CD1c-positive myeloid dendritic cell (primary cell): Measurements from ENCODE around the gene CCDC148.
A peak's percentile ranks its signal among the peaks of the same experiment; 100 is the strongest.

Experiments
- DNase-seq: peaks from one replicate; pipeline ENCODE4 v3.0.0-alpha.2; 2016; ENCODE audit errors: extremely low spot score

CCDC148 gene

DNA sequence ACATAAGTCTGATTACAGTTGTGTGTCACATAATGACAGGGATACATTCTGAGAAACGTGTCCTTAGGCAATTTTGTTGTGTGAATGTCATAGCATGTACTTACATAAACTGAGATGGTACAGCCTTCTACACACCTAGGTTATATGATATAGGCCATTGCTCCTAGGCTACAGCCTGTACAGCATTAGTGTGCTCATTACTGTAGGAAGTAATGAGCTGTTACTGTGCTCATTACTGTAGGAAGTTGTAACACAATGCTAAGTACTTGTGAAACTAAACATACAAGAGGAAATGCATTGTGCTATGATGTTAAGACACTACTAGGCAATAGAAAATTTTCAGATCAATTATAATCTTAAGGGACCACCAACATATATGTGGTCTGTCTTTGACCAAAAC is 282.1 kb downstream of the CCDC148 start:
- DNase-seq, result no peak

DNA sequence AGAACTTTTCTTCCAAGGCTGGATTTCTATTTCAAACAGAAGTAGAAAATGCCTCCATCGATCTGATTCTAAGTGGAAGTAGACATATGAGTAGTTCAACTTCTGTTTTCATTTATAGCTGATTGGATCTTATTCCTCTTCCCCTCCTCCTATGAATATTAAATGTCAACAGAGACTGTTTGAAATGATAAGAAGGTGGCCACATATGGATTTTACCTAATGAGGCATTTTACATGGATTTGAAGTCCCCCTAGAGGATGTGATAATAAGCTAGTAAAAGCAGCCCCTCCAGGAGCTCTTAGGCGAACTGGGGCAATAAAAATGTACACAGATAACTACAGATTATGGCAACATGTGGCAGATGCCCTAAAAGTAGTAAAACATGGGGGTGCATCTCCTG is 283.8 kb downstream of the CCDC148 start:
- DNase-seq, result no peak

DNA sequence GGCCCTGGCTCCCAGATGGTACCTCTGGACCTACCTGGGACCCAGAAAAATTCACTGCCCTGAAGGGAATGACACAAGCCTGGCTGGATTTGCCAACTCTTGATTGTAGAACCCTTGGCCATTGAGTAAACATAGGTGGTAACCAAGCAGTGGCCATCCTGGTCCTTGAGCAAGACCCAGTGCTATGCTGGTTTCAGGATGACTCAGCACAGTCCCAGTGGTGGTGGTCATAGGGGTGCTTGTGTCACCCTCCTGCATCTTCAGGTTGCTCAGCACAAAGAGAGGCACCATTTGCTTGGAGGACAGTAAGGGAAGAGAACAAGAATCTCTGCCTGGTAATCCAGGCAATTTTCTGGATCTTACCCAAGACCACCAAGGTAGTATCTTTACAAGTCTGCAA is 302.0 kb downstream of the CCDC148 start:
- DNase-seq, result no peak

DNA sequence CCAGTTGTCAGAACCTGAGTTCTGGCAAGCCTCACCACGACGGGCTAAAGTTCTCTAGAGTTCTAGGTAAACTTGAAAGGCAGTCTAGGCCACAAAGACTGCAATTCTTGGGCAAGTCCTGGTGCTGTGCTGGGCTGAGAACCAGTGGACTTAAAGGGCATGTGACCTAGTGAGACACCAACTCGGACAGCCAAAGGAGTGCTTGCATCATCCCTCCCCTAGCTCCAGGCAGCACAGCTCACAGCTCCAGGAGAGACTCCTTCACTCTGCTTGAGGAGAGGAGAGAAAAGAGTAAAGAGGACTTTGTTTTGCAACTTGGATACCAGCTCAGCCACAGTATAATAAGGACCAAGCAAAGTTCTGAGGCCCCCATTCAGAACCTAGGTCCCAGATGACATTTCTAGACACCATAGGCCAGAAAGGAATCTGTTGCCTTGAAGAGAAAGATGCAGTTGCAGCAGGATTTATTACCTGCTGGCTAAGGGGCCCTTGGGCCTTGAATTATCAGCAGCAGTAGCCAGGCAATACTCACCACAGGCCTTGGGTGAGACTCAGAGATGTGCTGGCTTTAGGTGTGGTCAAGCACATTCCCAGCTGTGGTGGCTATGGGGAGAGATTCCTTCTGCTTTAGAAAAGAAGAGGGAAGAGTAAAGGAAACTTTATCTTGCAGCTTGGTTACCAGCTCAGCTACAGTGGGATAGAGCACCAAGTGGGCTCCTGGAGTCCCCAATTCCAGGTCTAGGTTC is 303.1 kb downstream of the CCDC148 start:
- DNase-seq, result no peak

DNA sequence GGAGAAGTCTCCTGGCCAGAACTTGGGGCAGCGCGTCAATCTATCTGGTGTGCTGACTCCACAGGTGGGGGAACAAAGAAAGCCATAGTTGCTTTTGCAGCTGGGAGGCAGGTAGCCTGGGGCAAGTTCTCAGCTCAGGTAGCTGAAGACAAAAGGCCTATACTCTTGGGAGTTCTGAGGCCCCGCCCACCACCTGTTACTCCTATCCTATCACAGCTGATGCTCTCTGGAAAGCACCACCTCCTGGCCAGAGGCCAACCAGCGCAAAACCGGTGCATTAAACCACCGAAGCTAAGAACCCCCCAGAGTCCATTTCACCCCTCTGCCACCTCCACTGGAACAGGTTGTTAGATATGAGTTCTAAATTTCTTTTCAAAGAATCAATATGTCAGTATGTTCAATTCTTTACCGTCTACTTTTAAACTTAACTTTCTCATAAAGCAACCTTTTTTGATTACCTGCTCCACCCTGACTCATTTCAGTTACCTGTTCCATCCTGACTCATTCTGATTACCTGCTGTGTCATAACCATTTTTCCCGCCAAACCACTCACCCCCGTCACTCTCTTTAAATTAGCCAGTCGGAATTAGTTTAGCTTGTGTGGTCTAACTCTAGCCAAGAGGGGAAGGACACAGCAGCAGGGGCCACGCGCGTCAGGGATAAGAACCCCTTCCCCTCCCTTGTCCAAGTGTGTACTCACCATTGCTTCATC is 311.5 kb downstream of the CCDC148 start:
- DNase-seq, result no peak

DNA sequence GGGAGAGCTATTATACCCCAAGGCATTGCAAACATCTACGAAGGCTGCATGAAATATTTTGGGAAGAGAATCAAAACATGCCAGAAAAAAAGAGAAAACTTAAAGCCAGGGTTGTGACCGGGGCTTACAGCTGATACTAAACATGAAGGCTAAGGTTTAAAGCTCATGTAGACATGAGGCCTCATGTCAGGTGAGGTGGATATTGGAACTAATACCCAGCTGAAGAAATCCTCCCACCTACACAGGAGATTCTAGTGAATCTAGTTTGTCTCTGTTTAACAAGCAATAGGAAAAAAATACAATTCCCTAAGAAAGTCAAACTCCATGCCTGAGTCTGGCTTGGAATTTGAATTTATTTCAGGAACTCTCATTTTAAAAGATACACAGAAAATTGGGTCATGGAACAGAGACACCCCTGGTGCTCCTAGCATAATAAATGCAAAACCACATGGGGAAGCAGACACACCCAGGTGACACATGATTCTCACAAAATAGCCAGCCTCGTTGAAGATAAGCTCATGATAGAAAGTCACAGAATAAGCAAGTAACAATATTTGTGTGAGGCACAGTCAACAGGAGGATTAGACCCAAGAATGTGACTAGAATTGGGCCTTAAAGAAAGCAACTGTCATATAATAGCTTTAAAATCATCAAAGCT is 312.7 kb downstream of the CCDC148 start:
- DNase-seq, result no peak

DNA sequence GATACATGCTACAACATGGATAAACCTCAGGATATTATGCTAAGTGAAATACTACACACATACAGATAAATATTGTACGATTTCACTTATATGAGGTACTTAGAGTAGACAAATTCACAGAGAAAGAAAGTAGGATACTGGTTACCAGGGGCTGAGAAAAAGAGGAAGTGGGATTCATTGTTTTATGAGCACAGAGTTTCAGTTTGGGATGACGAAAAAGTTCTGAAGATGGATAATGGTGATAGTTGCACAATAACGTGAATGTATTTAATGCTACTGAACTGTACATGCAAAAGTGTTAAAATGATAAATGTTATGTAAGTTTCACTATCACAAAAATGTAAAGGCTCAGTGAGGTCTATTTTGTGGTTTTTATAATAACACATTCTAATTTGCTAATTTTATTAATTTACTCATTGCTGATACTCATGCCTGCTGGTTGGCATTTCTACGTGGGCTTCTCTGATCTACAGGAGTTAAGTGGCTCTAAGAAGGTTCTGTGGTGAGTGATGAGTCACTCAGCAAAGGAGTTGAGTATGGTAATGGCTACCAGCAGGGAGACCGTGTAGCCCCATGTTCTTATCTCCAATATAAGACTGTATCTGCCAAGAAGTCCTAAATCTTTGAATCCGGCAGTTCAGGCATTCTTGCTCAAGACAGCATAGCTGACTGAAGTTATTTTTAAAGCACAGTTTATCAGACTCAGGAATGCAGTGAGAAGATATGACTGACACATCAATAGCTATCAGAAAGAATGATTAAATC is 313.8 kb downstream of the CCDC148 start:
- DNase-seq, result peak; percentile 73

DNA sequence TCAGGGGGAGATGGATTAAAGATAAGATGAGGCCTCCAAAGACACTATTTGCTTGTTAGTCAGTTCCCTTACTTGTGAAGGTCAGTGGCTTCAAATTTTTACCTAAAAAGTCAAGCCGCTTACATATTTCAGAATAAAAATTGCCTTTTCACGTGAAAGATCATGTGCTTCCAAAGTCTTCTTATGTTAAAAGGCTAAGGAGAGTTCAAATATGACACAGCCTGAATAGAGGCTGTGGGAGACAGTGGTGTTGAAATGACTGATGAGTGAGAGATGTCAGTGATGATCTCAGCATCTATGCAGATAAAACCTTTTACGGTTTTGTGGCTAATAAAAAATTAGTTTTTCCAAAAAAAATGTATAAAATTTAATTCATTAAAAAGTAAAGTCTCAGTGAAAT is 314.4 kb downstream of the CCDC148 start:
- peak; percentile 24 for DNase-seq

DNA sequence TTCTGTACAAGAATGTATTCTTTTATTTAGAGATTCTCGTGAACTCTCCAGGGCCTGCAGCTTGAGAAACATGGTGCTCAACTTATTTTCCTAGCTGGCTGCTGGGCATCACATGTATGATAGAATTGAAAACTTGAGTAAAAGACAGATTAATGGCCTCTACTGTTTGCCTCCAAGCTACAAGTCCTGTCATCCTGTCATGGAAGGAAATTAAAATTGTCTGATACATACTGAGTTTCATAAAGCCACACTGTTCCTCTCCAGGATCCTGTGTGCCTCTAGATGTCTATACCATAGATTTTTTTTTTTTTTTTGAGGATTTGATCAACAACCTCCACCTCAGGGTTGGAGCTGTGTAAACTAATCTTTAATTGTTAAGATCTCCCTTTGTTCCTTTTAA is 316.4 kb downstream of the CCDC148 start:
- no peak for DNase-seq

DNA sequence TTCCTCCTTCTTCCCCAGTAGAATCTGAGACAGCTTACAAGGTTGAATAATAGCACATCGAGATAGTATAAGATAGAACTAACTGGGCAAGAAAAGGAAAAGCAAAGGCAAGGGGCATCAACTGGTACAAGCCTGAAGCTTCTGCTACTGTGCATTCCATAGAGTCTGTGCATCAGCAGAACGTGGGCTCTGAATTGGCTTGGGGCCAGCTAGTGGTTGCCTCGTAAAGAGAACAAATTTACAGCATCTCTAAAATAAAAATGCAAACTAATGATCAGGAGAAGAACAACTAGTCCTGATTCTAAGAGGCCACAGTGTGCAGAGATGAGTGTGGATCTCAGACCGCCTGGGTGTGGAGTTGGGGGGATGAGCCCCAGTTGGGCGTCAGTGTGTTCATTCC is 318.3 kb downstream of the CCDC148 start:
- DNase-seq, result no peak

DNA sequence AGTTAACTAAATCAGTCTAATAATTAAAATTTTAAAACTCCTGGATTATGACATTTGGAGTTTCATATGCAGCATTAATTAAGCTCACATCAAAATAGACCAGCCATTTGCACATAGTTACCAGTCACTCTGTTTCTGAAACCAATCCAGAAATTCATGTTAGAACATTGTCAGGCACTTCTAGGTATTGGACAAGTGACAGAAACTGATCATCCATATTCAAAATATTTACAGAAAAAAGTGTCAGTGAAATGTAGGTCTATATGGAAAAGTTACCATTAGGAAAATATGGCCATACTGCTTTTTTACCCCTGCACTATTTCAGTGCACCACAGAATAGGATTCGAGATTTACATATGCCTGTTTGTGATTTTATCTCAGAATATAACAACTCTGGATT is 321.5 kb downstream of the CCDC148 start:
- no peak for DNase-seq

DNA sequence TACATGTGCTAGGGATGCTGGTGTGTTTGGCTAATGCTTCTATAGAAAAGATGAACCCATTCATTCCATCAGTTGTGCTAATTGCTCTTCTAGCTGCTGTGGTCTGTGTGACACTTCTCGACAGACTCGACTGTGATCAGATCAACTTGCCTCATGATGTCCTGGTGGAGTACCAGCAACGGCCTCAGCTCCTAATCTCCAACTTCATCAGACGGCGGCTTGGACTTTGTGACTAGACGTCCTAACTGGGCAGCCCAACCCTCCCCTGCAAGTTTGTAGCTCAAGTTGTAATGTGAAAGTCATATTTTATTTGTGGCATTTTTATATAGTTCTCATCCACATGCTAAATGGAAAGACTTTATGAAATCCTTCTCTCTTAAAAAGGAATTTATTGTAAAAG is 321.9 kb downstream of the CCDC148 start:
- no peak for DNase-seq

DNA sequence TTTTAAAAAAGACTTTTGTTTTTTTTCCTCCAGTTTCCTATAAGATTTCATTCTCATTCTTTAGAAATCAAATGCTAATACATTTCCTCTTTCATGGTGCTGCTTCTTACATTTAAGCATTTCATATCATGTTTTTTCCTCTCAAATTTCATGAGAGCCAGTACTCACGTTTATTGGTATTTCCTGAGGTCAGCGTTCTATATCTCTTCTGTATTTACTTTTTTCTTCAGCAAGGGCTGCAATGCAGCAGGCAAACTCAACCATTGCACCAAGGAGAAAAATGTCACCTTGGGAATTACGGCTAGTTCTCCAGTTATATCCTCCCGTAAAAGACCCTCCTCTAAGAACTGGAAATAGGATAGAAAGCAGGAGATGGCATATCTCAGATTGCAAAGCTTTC is 322.5 kb downstream of the CCDC148 start:
- DNase-seq, result no peak

DNA sequence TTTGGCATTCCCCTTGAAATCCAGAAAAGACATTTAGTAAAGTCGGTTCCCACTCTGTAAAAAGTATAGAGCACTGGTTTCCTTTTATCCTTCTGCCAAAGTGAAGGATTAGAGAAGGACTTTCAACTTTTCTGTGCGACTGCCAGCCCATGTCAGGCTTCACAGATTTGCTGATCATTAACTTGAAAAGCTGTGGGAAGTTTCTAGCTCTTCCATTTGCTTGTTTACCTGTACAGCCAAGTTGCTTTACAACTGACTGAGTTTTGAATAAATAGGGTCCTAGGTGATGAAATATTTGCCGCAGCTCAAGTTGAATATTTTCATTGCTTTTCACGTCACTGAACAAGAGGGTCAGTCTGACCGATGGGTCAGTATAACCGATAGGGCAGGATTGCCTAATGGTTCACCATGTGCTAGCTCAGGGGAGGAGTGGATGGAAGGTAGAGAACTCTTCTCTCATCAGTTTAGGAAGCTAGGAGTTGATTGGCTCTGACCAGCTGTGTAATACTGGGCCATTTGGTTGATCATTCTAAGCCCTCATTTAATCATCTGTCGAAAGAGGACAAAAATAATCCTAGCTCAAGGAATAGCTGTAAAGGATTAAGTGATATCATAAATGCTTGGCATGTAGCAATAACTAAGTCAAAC is 324.5 kb downstream of the CCDC148 start:
- DNase-seq, result no peak

DNA sequence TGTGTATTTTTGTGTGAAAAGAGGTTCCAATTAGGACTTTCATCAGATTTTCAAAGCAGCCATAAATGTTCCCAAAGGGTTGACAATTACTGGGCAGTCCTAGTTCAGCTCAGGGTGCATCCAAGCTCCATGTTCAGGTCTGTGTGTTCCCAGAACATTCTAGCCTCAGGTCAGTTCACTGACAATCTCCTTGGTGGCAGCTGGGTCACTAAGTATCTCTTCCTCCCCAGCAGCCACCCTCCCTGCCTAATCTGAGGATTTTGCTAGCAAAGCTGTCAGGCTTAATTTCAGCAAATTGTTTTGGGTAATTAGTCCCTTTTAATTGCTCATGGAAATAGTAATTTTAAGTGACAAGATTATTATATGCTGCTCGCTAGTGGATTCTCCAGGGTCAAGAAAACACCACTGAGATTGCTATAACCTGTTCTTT is 325.1 kb downstream of the CCDC148 start:
- no peak for DNase-seq

DNA sequence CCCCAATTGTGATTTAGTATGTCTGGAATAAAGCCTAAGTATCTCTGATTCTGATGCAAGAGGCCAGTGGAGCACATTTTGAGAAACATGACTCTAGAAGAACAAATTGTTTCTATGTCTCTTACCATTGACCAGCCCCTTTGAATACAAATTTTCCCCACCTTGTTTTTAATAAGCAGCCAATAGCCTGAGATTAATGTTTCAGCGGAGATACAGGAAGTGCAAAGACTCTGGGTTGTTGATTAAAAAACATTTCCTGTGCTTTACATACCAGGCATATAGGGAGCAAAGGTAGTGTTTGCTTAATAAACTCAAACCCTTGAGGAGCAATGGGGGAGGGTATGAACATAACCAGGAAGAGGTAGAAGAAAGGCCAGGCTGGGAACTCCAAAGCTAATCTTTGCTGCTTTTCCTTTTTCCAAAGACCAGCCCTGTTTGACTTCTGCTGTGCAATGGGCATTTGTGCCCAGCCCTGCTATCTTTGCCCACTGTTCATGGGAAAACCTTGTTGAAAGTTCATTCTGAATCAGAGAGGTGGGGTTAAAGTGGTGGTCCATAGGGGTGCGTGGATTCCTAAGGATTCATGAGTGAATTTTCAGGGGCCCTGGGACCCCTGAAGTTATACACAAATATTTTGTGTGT is 325.6 kb downstream of the CCDC148 start:
- no peak for DNase-seq

DNA sequence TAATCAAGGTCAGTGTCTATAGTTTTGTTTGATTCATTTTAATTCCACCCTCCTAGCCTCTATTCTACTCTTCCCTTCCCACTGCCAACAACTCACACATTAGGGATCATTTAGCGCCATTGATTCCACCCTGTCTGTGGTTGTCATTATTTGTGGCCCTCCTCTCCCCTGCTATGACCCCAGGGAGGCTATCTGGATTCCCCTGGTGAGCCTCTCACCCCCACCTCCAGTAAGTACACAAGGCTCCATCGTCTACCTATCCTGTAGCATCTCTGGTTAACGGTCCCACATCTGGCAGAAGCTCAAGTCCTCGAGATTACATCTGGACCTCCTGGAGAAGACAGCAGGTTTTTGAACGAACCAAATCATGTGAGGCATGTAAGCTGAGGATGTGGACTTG is 327.5 kb downstream of the CCDC148 start:
- no peak for DNase-seq

DNA sequence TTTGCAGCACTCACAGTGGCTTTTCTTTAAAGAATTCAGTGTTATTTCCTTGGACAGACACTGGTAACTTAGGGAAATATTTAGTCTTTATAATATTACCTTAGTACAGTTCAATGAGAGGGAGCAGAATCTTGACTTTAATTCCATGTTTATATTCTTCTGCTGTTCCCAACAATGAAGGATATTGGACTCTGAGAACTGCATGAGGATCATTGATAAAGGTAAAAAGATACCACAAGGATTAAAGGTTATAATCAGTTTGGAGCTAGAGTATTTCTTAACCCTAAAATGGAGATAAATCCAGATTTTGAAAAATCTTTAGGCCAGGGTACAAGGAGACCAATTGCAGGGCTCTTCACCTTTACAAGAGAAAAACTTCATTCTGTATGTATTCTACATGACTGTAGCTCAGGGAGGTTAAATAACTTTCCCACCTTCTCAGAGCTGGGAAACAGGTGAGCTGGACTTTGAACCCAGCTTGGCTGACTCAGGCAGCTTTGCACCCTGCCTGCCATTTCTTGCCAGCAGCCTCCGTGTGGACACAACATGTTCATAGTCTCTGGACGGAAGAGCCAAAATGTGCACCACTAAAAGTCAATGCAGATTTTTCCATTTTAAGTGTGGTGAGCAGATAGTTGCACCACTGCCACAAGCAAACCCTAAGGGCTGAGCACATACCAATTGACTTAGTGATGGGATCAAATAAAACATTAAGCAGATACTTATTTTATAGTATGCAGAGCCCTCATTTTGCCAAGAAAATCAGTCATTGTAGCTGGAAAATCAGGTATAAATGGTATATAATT is 328.2 kb downstream of the CCDC148 start:
- DNase-seq, result no peak

DNA sequence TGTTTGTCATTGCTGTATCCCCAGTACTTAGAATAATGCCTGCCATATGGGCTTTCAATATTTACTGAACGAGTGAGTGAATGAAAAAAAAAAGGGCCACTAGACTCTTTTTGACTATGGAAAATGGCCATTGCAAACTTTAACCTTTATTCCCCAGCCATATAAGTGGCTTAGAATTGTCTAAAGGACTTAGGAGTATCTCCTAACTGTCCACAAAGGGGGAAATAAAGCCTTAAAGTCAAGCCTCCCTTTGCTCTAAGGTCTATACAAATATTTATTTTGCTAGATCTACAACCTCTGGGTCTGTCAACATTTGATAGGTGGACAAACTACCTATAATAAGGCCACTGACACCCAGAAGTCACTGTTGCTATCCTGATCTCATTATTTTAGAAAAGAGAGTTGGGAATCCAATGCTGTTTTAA is 329.2 kb downstream of the CCDC148 start:
- no peak for DNase-seq

DNA sequence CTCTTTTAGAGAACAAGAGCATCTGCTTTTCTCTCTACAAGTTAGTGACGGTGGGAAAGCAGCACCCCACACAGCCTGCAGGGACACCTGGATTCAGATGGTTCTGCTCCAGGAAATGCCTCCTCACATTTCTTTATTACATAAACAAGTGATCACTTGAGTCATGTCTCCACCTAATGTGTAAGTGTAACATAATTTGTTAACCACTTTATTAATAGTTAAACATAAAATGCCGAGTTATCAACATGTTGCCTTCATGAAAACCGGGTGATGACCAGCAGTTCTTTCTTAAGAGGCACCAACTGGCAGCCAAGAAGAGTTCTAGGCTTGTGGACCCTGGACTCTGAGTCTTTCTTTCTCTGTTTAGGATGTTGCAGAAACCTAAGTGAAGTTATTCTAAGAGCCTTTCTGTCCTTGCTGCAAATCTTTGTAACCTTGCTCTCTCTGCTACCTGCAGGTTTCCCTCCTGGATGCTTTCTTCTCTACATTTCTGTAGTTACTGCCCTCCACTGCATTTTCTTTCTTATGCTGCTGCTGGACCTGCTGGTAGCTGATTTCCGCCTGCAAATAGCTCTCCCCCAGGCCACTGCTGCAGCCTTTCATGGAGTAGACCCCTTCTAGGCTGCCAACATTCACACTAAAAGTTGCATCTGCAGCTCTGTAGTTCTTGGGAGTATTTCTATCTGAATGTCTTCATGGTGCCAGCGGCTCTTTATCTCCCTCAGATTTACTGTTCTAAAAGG is 330.6 kb downstream of the CCDC148 start:
- no peak for DNase-seq
